Measurements from ENCODE around the gene ZNF407. TPM values are rescaled to one million over a fixed set of nuclear protein-coding genes. Genes with fewer than 3 reads are reported as not detected.

Gene ZNF407
- total RNA-seq, 2 experiments from 2014 or later = 23.2 to 24.7 TPM

- Histone ChIP-seq H3K27ac (ENCODE audit: low read depth in 1 of 2, low read length in 2 of 2) (no peak overlapping the region), H3K4me3 (ENCODE audit: low read length) (no peak overlapping the region), H3K4me1 (ENCODE audit: insufficient read depth, low read length) (no peaks in the 10 kb centered on the region), H3K36me3 (ENCODE audit: insufficient read depth, low read length) (no peaks in the 10 kb centered on the region), H3K27me3 (ENCODE audit: control insufficient read depth in 1 of 2, insufficient read depth in 2 of 2, low read length in 2 of 2) (no peaks in the 10 kb centered on the region), H3K9me3 (ENCODE audit: control insufficient read depth in 1 of 2, insufficient read depth in 1 of 2, low read length in 2 of 2) (no peaks in the 10 kb centered on the region)
- H3K4me1 Mint-ChIP-seq (ENCODE audit: low read depth) = no peaks in the 10 kb centered on the region
- ATAC-seq (ENCODE audit: poor library complexity) (no peak), DNase-seq (no peak)
- intact Hi-C loops (cut with DNase I, micrococcal nuclease) = no loop called here
- peaks cover 30% of the 10 kb centered on the region for H3K36me3 Mint-ChIP-seq (ENCODE audit: low read depth)
- H3K4me3 Mint-ChIP-seq = no peak overlapping the region
- H3K9me3 Mint-ChIP-seq = no peaks in the 10 kb centered on the region
- no peak overlapping the region for H3K27ac Mint-ChIP-seq
- TF ChIP-seq, protein P1, sequence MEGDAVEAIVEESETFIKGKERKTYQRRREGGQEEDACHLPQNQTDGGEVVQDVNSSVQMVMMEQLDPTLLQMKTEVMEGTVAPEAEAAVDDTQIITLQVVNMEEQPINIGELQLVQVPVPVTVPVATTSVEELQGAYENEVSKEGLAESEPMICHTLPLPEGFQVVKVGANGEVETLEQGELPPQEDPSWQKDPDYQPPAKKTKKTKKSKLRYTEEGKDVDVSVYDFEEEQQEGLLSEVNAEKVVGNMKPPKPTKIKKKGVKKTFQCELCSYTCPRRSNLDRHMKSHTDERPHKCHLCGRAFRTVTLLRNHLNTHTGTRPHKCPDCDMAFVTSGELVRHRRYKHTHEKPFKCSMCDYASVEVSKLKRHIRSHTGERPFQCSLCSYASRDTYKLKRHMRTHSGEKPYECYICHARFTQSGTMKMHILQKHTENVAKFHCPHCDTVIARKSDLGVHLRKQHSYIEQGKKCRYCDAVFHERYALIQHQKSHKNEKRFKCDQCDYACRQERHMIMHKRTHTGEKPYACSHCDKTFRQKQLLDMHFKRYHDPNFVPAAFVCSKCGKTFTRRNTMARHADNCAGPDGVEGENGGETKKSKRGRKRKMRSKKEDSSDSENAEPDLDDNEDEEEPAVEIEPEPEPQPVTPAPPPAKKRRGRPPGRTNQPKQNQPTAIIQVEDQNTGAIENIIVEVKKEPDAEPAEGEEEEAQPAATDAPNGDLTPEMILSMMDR (IDR thresholded peaks at IDR 0.05) = no peak
- CTCF ChIA-PET = no interaction called here
- POLR2A ChIA-PET = no interaction called here
- no peaks in the 10 kb centered on the region for H3K27me3 Mint-ChIP-seq
Measured at GRCh38 chr18:75048776-75049454, 451.2 kb downstream of the ZNF407 start.

DNA sequence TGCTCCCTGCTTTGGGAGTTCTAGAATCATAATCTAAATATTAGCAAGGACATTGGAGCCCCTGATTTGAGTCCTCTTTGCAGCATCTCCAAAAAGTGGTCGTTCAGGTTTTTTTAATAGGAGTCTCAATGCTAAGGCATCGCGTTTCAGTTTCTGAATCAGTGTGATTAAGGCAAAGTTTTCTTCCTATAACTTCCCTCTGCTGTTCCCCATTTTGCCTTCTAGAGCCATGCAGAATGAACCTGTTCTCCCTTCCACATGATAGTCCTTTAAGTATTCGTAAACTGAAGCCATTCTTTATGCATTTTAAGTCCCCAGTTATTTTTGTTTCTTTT lies 451.8 kb downstream of the ZNF407 start:
- no peak overlapping the region for H3K27ac ChIP-seq (ENCODE audit: low read depth in 1 of 2, low read length in 2 of 2)
- H3K27me3 Mint-ChIP-seq = no peaks in the 10 kb centered on the region
- TF ChIP-seq, protein P1 (IDR thresholded peaks at IDR 0.05) = no peak
- no peaks in the 10 kb centered on the region for H3K4me1 ChIP-seq (ENCODE audit: insufficient read depth, low read length)
- H3K4me3 ChIP-seq (ENCODE audit: low read length) = no peak overlapping the region
- no peak overlapping the region for H3K27ac Mint-ChIP-seq
- H3K36me3 Mint-ChIP-seq (ENCODE audit: low read depth) = peaks cover 30% of the 10 kb centered on the region
- no peaks in the 10 kb centered on the region for H3K36me3 ChIP-seq (ENCODE audit: insufficient read depth, low read length)
- H3K4me3 Mint-ChIP-seq = no peak overlapping the region
- no peaks in the 10 kb centered on the region for H3K9me3 ChIP-seq (ENCODE audit: control insufficient read depth in 1 of 2, insufficient read depth in 1 of 2, low read length in 2 of 2)
- no peaks in the 10 kb centered on the region for H3K9me3 Mint-ChIP-seq
- ChIA-PET CTCF (no interaction called here), POLR2A (no interaction called here)
- ATAC-seq (ENCODE audit: poor library complexity) (no peak), DNase-seq (no peak)
- H3K27me3 ChIP-seq (ENCODE audit: control insufficient read depth in 1 of 2, insufficient read depth in 2 of 2, low read length in 2 of 2) = no peaks in the 10 kb centered on the region
- intact Hi-C loops (cut with DNase I, micrococcal nuclease) = no loop called here
- no peaks in the 10 kb centered on the region for H3K4me1 Mint-ChIP-seq (ENCODE audit: low read depth)

DNA sequence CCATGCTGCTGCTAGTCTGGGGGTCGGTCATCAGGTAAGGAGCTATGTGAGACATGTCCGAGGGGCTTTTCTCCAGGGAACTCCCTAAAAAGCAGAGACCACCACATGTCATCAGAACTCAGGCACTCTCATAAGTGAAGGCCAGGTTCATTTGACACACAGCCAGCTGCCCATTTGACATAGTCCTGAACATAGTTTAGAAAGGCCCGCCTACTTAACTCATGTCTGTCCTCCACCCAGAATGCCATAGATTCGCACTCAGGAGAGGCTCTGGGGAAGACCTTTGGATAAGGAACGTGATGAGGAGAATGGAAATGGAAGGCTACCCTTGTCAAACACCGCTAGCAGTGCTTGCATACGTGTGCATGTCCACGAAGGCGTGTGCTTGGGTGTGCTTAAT lies 454.1 kb downstream of the ZNF407 start:
- Histone ChIP-seq H3K36me3 (ENCODE audit: insufficient read depth, low read length) (no peaks in the 10 kb centered on the region), H3K27me3 (ENCODE audit: control insufficient read depth in 1 of 2, insufficient read depth in 2 of 2, low read length in 2 of 2) (no peaks in the 10 kb centered on the region), H3K9me3 (ENCODE audit: control insufficient read depth in 1 of 2, insufficient read depth in 1 of 2, low read length in 2 of 2) (no peaks in the 10 kb centered on the region), H3K4me1 (ENCODE audit: insufficient read depth, low read length) (no peaks in the 10 kb centered on the region), H3K4me3 (ENCODE audit: low read length) (no peak overlapping the region), H3K27ac (ENCODE audit: low read depth in 1 of 2, low read length in 2 of 2) (no peak overlapping the region)
- ATAC-seq (ENCODE audit: poor library complexity) = no peak
- TF ChIP-seq, protein P1 (IDR thresholded peaks at IDR 0.05) = no peak
- ChIA-PET CTCF (no interaction called here), POLR2A (no interaction called here)
- intact Hi-C loops (cut with DNase I, micrococcal nuclease) = no loop called here
- Mint-ChIP-seq H3K36me3 (ENCODE audit: low read depth) (peaks cover 21% of the 10 kb centered on the region), H3K4me3 (no peak overlapping the region), H3K9me3 (no peaks in the 10 kb centered on the region), H3K27ac (no peak overlapping the region), H3K4me1 (ENCODE audit: low read depth) (no peaks in the 10 kb centered on the region), H3K27me3 (no peaks in the 10 kb centered on the region)
- DNase-seq = no peak
